OCI-LY3 (cell line): ENCODE results near the gene WNT9B.

ENCODE experiments used
- H2AFZ ChIP-seq: fragments of 200-600, 300-600 bp; shearing (Covaris generic); 2 replicates; pipeline ENCODE4 v1.6.0; 2014; ENCODE audit warnings: antibody characterized with exemption, low read depth, low read length
- H3K27ac ChIP-seq: fragments of 200-600, 300-600 bp; sonication (generic); 2 replicates; pipeline ENCODE4 v1.5.1; 2014; ENCODE audit warnings: mild to moderate bottlenecking, low read length, moderate library complexity, mixed read lengths
- H3K27me3 ChIP-seq: fragments of 200-600, 300-600 bp; sonication (generic); 2 replicates; pipeline ENCODE4 v1.6.1; 2014; ENCODE audit warnings: low read depth, low read length, mixed read lengths
- H3K36me3 ChIP-seq: fragments of 200-600, 300-600 bp; sonication (generic); replicated peaks from 2 replicates; pipeline ENCODE3; 2014; ENCODE audit warnings: low read depth, low read length, mixed read lengths
- H3K4me1 ChIP-seq: fragments of 300-600, 200-600 bp; sonication (generic); 2 replicates; pipeline ENCODE4 v1.6.1; 2014; ENCODE audit warnings: low read length, mixed read lengths
- H3K4me2 ChIP-seq: fragments of 200-600, 300-600 bp; sonication (generic); 2 replicates; pipeline ENCODE4 v1.6.1; 2014; ENCODE audit warnings: low read length, mixed read lengths
- H3K4me3 ChIP-seq: fragments of 300-600, 200-600 bp; sonication (generic); 2 replicates; pipeline ENCODE4 v1.5.1; 2014; ENCODE audit warnings: antibody characterized with exemption, mild to moderate bottlenecking, low read length, moderate library complexity
- H3K79me2 ChIP-seq: fragments of 300-600, 200-600 bp; shearing (Covaris generic); 2 replicates; pipeline ENCODE4 v1.6.1; 2014; ENCODE audit warnings: mild to moderate bottlenecking, low read length, mixed read lengths
- H3K9ac ChIP-seq: fragments of 300-600, 200-600 bp; shearing (Covaris generic); 2 replicates; pipeline ENCODE4 v1.6.0; 2014; ENCODE audit warnings: mild to moderate bottlenecking, low read length, moderate library complexity
- H3K9me3 ChIP-seq: fragments of 200-600, 300-600 bp; shearing (Covaris generic); 2 replicates; pipeline ENCODE4 v1.6.1; 2014; ENCODE audit warnings: low read length, mixed read lengths; ENCODE audit not compliant: insufficient read depth
- H4K20me1 ChIP-seq: fragments of 200-600, 300-600 bp; sonication (generic); 2 replicates; pipeline ENCODE4 v1.6.1; 2016; ENCODE audit warnings: low read length, mixed read lengths; ENCODE audit not compliant: insufficient read depth
- EZH2phosphoT487 ChIP-seq: fragments of 200-600 bp; shearing (Covaris generic); IDR thresholded peaks from 2 replicates; pipeline ENCODE4 v1.6.1; 2018; ENCODE audit warnings: antibody characterized with exemption, mixed run types, low read depth
- TF ChIP-seq, protein P1 (sequence below): fragments of 200-600, 300-600 bp; sonication (generic); IDR thresholded peaks from 2 replicates; pipeline ENCODE4 v1.5.1; 2014; ENCODE audit warnings: antibody characterized with exemption, low read length, low read depth

The WNT9B gene

DNA sequence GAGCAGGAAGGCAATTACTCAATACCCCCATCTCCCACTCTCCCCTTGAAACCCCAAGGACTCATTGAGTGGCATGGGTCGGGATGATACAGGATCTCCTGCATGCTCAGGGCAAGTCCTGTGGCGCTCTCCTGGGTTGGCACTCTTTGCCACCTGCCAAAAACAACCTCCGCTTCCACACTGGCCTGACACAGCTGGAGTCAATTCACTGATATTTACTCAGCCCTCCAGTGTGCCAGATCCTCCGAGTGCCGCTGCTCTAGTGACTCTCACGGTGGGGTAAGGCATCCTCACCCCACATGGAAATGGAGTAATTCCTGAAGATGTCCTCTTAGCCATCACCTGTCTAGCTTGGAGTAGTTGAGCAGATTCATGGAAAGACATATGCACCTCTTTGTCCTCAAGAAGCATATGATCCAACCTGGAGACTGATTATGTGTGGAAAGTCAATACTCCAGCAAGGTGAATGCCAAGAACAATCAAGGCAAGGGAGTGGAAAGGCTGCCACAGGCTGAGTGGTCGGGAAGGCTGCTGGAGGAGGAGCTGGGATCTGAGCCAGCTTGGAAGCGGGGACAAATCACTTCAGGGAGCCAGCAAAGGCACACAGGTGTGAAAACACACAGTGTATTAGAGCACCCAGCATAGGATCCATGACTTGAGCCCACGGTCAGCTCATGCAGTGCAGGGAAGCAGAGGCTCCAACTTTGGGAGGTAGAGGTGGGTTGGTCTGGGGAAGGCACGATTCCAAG, 59.0 kb downstream of the WNT9B start:
- Histone ChIP-seq H3K4me3 (no peak overlapping the region), H3K9me3 (no peaks in the 10 kb centered on the region), H3K9ac (no peak overlapping the region), H3K79me2 (no peaks in the 10 kb centered on the region), H3K36me3 (no peaks in the 10 kb centered on the region), H3K4me1 (no peaks in the 10 kb centered on the region), H3K4me2 (no peak overlapping the region), H3K27ac (no peak overlapping the region), H2AFZ (no peak overlapping the region), H3K27me3 (peaks cover 5% of the 10 kb centered on the region; the same call in 1 of the 2 replicates), H4K20me1 (no peaks in the 10 kb centered on the region)
- TF ChIP-seq EZH2phosphoT487: no peak
- TF ChIP-seq, protein P1, sequence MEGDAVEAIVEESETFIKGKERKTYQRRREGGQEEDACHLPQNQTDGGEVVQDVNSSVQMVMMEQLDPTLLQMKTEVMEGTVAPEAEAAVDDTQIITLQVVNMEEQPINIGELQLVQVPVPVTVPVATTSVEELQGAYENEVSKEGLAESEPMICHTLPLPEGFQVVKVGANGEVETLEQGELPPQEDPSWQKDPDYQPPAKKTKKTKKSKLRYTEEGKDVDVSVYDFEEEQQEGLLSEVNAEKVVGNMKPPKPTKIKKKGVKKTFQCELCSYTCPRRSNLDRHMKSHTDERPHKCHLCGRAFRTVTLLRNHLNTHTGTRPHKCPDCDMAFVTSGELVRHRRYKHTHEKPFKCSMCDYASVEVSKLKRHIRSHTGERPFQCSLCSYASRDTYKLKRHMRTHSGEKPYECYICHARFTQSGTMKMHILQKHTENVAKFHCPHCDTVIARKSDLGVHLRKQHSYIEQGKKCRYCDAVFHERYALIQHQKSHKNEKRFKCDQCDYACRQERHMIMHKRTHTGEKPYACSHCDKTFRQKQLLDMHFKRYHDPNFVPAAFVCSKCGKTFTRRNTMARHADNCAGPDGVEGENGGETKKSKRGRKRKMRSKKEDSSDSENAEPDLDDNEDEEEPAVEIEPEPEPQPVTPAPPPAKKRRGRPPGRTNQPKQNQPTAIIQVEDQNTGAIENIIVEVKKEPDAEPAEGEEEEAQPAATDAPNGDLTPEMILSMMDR: no peak

- Histone ChIP-seq H3K4me2 (no peak overlapping the region), H3K36me3 (no peaks in the 10 kb centered on the region), H3K9ac (no peak overlapping the region), H3K4me3 (no peak overlapping the region), H3K9me3 (no peaks in the 10 kb centered on the region), H3K27me3 (peaks cover 5% of the 10 kb centered on the region; the same call in 1 of the 2 replicates), H3K27ac (no peak overlapping the region), H3K4me1 (no peaks in the 10 kb centered on the region), H2AFZ (no peak overlapping the region), H3K79me2 (no peaks in the 10 kb centered on the region), H4K20me1 (no peaks in the 10 kb centered on the region)
- no peak for TF ChIP-seq EZH2phosphoT487
- TF ChIP-seq, protein P1: no peak
Measured at GRCh38 chr17:46911311-46911710, 59.9 kb downstream of the WNT9B start.

DNA sequence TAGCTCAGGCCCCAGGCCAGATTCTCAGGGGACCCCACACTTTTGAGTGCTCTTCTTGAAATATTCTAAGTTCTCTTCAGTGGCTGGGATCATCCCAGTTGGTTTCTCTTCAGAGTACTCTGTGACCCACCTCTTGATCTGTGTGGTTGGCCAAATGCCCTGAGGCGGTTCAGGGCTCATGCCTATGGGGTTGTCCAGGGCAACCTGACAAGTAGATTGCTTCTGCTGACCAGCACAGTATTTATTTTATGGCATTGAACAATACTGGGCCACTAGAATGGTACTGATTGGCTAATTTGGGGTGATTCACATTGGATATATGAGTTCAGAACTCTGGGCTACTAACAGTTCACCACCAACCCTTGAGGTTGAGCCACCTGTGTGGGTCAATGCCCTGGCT, 64.2 kb downstream of the WNT9B start:
- H3K9me3 ChIP-seq: no peaks in the 10 kb centered on the region
- no peak overlapping the region for H2AFZ ChIP-seq
- H3K79me2 ChIP-seq: no peaks in the 10 kb centered on the region
- no peak overlapping the region for H3K9ac ChIP-seq
- peaks cover 3% of the 10 kb centered on the region; the same call in 1 of the 2 replicates for H3K27me3 ChIP-seq
- no peak for TF ChIP-seq EZH2phosphoT487
- TF ChIP-seq, protein P1: no peak
- H3K36me3 ChIP-seq: no peaks in the 10 kb centered on the region
- no peaks in the 10 kb centered on the region for H4K20me1 ChIP-seq
- H3K4me3 ChIP-seq: no peak overlapping the region
- H3K4me1 ChIP-seq: no peaks in the 10 kb centered on the region
- no peak overlapping the region for H3K27ac ChIP-seq
- H3K4me2 ChIP-seq: no peak overlapping the region

DNA sequence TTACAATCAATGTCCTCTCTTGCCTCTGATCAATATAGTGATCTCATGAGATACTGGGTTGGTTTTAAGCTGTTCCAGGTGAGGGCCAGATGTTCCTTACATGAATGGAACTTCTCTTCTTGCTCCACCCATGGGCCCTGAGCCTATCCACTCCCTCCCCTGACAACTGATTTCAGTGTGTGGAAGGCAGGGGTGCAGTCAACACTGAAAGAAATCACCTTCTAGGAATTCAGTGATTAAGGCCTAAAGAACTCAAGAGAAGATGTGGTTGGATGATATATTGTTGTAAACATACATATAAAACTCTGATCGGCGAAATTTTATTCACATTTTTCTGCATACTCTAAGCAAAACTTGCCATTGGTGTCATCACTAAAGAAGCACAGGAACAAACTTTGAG, 64.8 kb downstream of the WNT9B start:
- Histone ChIP-seq H3K27me3 (no peaks in the 10 kb centered on the region), H3K27ac (no peak overlapping the region), H3K36me3 (no peaks in the 10 kb centered on the region), H2AFZ (no peak overlapping the region), H4K20me1 (no peaks in the 10 kb centered on the region), H3K9ac (no peak overlapping the region), H3K4me2 (no peak overlapping the region), H3K9me3 (no peaks in the 10 kb centered on the region), H3K4me3 (no peak overlapping the region), H3K4me1 (no peaks in the 10 kb centered on the region), H3K79me2 (no peaks in the 10 kb centered on the region)
- TF ChIP-seq, protein P1: no peak
- no peak for TF ChIP-seq EZH2phosphoT487
